GM21526 (cell line): Measurements from ENCODE around the gene TAGLN2.
A peak's percentile ranks its signal among the peaks of the same experiment; 100 is the strongest.

Experiments used
- ATAC-seq: cut with Tn5 transposase; IDR thresholded peaks from one replicate; pipeline ENCODE4 v1.9.1; 2021; ENCODE audit warnings: moderate library complexity; ENCODE audit not compliant: unreplicated experiment, low FRiP score

TAGLN2 gene

DNA sequence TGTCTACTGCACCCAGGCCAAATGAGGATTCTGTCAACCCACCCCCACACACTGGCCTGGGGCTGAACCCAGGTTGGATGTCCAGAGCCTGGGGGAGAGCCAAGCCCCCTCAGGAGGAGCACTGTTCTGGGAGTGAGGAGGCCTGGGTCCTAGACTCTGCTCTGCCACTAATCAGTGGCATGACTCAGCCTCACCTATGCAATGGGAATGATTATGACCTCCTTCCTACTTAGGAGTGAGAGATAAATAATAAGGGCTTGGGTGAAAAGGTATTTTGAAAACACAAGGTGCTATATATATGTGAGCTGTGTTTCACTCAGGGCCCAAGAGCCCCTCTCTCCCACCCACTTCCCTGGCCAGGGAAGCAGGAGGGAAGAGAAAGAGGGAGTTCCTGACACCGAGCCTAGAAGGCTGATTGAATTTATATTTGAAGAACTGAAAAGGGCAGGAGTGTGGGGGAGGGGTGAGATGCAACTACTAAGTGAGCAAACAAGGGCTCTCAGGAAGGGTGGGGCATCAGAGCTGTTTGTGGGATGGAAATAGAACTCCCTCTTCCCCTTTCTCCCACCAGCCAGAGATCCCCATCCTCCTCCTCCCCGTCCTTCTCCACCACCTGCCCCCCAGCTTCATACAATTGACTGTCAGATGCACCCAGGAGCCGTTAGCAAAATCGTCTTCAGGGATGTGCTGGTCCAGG lies 11.9 kb upstream of the TAGLN2 start:
- ATAC-seq = no peak

DNA sequence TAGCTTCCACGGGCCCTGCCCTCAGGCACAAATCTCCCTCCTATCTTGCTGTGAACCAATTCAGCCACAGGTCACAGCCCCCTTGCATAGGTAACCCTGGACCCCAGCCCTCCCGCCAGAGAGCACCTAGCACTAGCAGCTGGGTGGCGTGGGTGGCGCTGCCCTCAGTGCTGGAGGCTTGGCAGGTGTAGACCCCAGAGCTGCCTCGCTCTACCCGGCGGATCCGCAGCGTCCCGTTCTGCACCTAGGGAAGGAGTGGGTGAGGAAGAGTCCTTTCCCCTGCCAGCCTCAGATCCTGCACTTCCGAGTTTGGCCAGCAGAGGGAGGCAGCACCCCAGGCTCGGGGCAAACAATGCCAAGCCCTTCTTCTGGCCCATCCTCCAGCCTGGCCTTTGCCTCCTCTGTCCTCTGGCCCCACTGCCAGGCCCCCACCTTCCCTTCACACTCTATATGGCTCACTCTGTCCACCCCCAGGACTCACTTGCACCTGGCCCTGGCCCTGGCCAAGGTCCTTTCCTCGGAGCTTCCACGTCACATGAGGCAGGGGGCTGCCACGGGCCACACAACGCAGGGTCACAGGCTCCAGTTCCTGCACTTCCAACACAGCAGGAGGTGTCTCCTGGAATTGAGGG lies 11.1 kb upstream of the TAGLN2 start:
- ATAC-seq = no peak

DNA sequence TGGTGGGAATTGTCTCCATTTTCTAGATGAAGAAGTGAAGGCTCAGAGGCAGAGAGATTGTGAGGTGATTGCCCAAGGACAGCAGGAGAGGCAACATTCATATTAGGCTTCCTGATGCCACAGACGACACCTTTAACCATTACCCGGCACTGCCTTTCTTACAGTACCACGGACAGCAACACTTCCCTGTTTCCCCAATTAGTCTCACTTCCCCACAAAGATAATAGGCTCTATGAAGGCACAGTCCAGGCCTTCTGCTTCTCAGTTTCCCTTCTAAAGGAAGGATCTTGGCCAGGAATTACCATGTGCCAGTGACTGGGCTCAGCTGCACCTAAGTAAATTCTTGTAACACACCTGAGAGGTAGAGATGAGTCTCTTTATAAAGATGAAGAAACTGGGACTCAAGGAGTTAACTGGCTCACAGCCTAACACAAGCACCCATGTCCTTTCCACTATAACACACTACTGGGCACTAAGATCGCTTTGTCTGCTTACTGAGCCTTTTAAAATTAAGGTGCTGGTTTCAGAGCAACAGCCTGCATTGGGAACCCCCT lies 10.5 kb upstream of the TAGLN2 start:
- ATAC-seq = no peak

DNA sequence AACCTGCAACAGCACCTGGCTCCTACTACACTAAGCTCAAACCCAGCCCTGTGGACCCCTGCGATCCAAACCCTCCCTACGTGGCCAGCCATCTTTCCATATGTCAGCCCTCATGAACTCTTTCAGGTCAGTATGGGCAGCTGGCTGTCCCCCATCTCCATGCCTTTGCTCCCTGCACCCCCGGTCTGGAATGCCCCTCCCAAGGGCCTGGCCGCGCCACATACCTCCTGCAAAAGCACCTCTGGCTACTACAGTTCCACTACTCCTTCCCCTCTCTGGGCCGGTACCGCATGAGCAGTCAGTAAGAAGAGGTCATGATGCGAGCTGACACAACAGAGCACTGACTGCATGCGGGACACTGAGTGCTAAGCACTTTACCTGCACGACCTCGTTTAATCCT lies 10.0 kb upstream of the TAGLN2 start:
- ATAC-seq = no peak

DNA sequence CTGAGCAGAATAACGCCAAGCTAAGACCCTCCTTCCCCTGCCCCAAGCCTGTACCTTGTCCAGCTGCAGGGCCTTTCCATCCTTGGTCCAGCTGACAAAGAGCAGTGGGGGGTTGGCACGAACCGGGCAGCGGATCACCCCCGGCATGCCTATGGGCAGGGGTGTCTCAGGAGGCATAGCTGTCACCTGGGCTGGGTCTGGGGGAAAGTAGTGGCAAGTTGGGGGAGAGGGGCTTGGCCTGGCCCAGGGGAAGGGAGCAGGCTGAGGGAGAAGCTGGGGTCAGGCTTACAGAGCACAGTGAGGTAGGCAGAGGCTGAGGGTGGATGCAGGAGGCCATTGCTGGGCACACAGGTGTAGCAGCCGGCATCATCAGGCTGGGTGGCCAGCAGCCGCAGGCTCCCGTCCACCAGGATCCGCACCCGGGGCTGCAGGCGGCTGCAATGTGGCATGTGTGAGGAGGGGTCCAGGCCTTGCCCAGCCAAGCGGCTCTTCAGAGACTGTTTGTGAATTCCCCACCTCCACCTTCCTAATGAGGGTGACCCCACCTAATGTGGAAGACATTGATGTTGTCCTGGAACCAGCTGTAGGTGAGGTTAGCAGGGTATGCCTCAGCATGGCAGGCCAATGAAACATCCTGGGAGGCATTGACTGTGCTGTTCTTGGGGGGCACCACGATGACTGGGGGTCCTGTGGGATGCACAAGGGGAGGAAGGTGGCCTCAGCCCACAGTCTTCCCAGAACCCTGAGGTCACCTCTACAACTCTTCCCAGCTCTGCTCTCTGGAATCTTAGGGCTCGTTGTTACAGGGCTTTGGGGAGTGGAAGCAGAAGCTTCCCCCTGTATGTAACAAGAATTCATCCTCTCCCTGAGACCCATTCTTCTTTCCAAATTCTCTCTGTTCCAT lies 9.1 kb upstream of the TAGLN2 start:
- no peak for ATAC-seq

DNA sequence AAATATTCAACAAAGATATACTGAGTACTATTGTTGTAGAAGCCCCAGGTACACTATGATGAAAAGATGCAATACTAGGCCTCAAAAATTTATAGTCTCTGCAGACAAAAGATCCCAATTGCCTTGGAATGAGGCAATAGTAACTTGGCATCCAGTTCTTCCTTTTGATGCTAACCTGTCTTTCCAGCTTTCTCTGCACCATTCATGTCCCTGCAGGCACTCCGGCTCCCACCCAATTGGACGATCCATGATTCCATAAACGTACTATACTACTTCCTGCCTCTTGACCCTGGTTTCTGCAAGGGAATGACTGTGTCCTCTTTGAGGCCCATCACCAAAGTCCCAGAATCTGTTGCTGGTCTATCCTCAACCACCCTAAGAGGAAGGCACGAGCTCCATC lies 8.0 kb upstream of the TAGLN2 start:
- no peak for ATAC-seq

DNA sequence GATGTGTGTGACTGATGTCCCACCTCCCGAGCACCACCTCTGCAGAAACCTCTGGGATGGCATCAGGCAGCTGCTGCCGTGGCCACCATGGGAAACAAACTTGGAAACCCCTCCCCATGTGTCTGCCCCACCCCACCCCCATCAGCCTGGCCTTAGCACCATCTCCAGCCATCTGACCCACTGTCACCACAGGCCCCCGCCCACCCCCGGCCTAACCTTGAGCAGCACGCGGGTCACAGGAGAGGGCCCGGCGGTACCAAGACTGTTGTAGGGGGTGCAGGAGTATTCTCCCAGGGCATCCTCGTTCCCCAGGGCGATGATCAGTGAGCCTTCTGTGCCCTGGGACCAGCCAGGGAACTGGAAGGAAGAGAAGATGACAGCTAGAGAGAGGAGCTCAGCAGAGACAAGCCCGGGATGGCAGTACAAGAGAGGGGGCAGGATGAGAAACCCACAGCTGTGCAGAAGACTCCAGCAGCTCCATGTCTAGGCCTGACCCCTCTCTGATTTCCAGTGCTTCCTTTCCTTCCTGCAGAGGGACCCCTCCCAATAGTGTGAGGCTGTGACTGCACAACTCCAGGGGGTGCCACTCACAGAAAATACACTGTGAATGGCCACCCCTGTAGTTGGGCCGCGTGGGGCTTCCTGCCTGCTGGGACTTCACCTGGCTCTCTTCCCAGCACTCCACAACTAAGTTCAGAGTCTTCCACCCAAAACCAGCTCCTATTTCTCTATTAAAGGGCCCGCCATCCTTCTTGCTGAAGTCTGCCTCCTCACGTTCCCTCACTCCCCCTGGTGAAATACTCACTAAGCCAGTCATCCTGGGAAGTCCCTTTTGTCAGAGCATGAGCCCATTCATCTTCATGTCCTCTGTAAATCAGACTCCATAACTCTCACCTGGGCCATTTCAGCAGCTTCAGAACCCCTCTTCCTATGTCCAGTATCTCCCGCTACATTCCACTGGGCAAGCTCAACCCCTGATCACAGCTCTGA lies 7.3 kb upstream of the TAGLN2 start:
- ATAC-seq = no peak

DNA sequence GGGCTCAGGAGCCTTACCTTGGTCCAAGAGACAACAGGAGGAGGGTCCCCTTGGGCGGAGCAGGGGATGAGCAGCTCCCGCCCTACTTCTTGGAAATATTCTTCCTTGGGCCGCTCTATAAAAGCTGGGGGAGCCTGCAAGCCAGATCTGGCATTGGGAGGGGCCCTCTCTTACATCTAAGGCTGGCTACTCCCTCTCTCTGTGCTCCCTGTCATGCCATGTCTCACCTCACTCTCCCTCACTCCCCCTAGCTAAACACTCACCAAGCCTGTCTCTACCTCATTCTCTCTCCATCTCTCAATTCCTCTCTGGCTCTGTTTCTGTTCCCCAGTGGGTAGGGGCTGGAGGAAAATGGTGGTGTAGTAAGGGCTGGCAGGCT lies 6.5 kb upstream of the TAGLN2 start:
- ATAC-seq = no peak

DNA sequence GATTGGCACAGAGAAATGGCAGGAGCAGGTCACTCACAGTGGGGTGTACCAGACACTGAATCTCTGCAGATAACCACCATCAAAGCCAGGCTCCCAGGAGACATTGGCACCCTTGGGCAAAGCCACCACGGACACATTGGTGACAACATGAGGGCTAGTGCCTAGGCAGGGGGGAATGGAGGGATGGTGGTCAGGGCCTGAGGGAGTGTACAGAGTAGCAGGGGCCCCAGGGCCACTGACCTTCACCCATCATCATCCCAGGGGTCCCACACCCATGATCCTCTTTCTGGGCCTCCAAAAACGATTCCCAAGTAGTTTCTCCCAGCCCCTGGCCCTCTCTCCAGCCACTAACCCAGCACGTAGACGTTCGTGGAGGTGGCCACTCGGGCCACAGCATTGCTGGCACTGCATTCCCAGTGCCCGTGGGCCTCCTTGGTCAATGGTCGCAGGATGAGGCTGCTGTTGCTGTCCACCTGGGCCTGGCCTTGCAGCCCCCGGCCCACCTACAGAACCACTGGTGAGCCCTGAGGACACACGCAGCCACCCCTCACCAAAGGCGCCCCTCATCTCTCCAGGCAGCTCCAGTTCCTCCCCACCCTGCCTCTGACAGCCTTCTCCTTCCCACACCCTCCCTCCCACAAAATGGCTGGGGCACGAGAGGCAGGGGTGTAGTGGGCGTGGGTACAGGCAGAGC lies 5.9 kb upstream of the TAGLN2 start:
- ATAC-seq = no peak

DNA sequence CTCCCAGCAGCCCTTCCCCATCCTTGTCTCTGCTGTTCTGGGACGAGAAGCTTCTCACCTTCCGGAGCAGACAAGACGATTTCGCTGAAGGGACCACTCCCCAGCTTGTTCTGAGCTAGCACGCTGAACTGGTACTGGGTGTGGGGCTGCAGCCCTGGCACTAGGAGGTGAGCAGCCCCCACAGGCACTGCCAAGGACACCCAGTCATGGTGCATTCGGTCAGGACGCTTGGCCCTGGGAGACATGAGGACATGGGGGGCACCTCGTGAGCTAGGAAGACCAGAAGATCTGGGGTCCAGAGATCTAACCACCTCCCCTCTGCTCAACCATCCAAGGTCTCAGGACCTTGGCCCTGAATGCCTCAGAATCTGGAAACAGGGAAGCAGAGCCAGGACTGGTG lies 5.3 kb upstream of the TAGLN2 start:
- ATAC-seq = no peak

DNA sequence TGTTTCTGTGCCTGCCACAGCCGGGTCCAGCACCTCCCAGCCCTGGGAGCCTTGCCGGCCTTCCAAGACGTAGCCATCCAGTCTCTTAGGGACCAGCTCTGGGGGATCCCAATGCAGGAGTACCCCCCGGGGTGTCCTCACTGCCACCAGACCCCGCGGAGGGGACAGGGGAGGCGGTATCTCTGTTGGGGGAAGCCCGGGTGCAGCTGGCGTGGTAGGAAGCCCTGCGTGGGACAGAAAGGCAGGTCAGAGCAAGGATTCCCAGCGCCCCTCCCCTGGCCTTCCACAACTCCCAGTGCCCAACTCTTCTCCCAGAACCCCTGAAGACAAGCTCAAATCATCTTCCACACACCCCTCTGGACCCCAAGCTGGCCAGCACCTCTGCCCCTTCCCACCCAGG lies 4.9 kb upstream of the TAGLN2 start:
- ATAC-seq = no peak

DNA sequence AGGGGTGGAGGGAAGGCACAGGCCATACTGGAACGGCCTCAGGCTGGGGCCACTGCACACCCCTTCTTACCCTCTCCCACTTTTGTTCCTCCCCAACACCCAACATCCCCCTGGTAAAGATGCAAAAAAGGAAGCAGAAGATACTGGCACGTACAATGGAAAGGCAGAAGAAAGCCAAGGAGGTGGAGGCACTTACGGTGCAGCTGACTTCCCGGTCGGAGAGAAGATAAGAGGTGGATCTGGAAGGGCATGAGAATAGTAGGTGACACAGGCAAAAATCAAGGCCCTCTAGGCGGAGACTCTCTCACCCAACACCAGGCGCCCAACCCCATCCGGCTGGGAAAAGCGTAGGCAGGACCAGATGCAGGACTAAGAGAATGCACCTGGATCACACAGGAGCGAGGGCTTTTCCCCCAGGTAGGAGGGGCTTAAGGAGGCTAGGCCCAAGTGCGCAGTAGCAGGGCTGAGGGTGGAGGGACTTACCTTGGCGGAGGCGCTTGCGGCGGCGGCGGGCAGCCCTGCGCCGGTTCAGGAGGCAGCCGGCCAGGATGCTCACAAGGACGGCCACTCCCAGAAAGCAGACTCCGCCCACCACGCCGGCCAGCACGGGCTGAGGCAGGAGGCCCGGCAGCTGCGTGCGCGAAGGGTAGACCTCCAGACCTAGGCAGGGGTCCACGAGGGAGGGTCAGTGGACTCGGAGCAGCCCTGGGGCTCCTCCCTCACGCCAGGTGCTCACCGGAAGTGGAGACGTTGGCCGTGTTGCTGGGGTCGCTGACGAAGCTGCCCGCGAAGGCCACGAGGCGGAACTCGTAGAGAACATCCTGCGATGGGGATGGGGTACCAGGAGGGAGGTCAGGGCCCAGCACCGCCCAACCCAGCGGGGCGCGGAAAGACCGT lies 4.1 kb upstream of the TAGLN2 start:
- ATAC-seq = no peak

DNA sequence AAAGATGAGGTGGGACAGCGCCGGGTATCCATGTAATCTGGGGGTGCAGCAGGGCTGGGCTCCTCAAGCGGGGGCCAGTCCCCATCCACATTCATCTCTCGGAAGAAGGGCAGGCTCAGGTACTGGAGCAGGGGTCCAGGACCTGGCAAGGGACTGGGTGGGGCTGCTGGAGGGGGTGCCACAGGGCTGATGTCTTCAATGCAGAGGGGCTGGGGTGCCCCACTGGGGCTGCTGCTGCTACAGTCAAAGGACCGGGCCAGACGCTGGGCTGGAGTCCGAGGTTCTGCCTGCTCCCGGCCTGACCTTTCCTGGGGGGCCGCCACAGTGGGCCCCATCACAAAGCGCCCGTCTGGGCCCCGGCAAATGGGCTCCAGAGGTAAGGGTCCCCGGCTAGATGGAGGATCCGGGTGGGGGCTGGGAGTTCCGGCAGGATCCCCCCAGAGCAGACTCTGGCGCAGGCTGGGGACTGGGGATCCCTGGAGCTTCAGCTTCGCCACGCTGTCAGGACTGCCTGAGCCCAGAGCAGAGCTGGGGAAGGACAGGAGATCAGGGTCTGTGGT lies 3.3 kb upstream of the TAGLN2 start:
- no peak for ATAC-seq

DNA sequence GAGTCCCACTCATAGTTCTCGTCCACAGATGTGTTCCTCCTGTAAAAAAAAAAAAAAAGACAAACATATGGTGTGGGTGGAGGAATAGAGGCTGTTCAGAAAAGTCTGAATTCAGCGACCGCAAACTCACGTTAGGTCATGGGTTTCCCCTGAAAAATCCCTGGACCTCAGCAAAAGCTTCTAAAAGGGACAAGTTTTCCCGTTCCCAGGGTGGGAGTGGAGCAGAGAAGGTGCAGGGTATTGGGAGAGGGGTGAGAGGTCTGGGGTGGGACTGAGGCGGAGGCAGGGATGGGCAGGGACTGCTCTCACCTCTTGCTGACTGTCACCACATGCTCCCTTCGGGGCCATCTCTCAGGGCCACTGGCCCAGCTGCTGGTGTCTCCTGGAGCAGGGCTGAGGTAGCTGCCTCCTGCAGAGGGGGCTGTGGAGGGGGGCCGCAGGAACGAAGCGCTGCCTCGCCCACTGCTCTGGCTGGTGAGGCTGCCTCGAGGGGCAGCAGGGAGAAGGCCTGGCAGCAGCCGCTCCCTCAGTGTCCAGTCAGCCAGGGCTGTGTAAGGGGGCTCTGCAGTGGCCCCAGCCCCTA lies 2.6 kb upstream of the TAGLN2 start:
- ATAC-seq = no peak

DNA sequence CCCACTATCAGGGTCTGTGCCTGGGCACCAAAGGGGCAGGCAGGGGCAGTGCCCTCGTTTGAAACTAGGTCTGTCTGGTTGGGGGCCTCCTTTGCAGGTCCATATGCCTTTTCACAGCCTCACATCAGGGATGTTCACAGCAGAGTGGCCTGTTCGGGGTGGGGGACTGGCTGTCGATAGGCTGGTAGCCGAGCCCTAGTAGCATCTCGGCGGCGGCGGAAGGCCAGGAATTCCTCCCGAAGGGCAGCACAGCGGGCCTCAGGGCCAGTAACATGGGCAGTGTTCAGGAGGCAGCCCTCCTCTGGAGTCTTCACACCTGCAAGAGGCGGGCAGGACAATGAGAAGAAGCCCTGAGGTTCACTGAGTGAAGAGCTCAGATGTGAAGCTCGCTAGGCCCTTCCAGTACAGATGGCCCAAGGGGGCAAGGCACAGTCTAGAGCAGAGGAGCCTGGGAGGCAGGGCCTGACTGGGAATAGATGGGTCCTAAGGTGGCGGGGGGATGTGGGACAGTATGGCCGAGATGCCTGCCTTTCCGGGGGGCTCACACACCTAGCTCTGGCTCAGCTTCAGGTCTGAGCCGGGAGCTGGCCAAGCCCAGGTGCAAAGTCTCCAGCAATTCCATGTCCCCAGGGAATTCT lies 2.0 kb upstream of the TAGLN2 start:
- ATAC-seq = no peak

DNA sequence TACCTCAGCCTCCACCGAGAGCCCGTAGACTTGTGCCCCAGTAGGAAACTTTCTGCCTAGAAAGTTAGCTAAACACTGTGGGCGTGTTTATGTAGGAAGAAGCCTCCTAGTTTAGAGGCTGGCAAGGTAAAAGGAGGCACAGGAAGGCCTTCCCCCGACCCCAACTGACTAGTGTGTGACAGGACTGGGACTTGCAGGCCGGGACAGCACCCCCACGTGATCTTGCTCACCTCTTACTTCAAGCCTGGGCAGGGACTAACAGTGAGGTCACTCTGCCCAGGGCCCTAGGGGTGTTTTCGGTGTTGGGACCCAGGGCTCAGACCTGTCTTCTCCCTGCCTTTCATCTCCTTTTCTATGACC lies 392 bp upstream of the TAGLN2 start:
- peak; percentile 0 for ATAC-seq

DNA sequence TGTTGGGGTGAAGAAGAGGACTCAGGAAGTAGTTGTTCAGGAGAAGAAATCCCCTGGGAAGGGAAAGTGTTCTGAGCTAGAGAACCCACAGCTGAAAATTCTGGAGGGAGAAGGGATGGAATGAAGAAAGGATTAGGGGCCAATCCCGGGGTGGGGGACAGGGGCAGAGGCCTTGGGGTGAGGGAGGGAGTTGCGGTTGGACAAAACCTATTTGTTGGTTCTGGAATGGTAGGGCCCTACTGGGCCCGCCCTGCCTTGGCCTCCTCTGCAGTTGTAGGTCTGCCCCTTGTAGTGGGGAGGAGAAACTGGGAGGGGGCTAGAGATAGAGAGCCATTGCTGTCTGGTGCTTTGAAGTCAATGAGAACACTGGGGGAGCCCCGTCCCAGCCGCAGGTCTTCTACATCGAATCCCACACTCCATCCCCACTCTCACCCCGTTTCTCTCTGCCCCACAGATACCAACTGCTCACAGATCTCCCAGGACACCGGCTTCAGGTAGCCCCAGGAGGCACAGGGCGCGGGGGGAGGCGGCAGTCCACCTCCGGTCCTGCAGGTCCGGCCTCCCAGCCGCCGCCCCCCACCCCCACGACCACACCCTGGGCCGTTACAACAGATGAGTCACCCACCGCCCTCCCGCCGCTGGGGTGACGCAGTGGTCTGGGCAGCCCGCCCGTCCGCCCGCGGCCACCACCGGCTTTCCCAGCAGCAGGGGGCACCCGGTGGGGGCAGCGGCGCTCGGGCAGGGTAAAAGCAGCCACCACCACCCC lies 1.1 kb downstream of the TAGLN2 start:
- no peak for ATAC-seq
